ENCODE data around the gene RANBP1. TPM values are rescaled to one million over a fixed set of nuclear protein-coding genes. Genes with fewer than 3 reads are reported as not detected.

RANBP1 gene
- total and polyA plus RNA-seq, 2 of the 13 experiments (the other 11 are each of a cell fraction or from before 2014, with no cell fraction given) = 181 to 492 TPM

DNA sequence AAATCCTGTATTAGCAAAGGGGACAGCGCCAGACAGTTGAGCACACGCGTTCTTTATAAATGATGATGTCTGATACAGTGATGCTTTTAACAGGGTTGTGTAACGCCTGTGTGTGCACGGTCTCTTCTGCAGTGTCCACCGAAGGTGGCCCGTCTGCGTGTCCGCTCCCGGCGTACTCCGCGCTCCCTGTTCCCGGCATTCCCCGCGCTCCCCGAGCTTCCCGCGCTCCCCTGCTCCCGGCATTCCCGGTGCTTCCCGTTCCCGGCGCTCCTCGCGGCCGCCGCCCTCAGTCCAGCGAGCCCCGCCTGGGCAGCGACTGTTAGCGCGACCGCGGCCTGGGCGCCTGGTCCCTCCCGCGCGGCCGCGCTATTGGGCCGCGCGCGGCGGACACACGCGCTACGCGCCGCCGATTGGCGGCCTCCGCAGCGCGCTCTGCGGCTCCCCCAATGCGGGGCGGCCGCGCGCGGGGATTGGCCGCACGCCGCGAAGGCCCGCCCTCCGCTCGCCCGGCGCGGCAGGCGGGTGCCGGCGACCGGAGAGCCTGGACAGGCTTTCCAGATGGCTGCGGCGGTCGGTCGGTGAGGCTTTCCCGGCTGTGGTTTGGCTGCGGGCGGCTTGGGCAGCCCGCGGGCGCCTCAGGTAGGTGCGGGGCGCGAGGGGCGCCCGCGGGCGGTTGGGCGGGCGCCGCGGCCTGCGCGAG, 36.0 kb upstream of the RANBP1 start, which contains the start of gene DGCR8 (continued):
- TF ChIP-seq ZNF749 (CRISPR knock-in tag; IDR thresholded peaks at IDR 0.05; ENCODE audit: borderline replicate concordance) (peak; percentile 92), CBX5 (CRISPR knock-in tag; IDR thresholded peaks at IDR 0.05; ENCODE audit: borderline replicate concordance) (peak; percentile 51; the same call in 1 of the 2 replicates), RXRB (CRISPR knock-in tag; IDR thresholded peaks at IDR 0.05; ENCODE audit: borderline replicate concordance) (peak; percentile 48), ZNF883 (CRISPR knock-in tag; IDR thresholded peaks at IDR 0.05; ENCODE audit: not compliant biosample characterization) (no peak), MBNL3 (CRISPR knock-in tag; conservative IDR thresholded peaks at IDR 0.05) (no peak), ZNF619 (CRISPR knock-in tag; IDR thresholded peaks at IDR 0.05) (no peak; the same call in 1 of the 2 replicates), SATB2 (CRISPR knock-in tag; IDR thresholded peaks at IDR 0.05) (0 out of 2 replicates have a peak, but pooled peaks have one; percentile 32), ZNF572 (CRISPR knock-in tag; IDR thresholded peaks at IDR 0.05) (no peak), CBFB (CRISPR knock-in tag; IDR thresholded peaks at IDR 0.05) (0 out of 2 replicates have a peak, but pooled peaks have one; percentile 73), ONECUT2 (CRISPR knock-in tag; IDR thresholded peaks at IDR 0.05) (no peak), KDM6A (CRISPR knock-in tag; IDR thresholded peaks at IDR 0.05; ENCODE audit: low read depth) (no peak), XBP1 (CRISPR knock-in tag; IDR thresholded peaks at IDR 0.05) (no peak), ZNF451 (CRISPR knock-in tag; IDR thresholded peaks at IDR 0.05) (peak; percentile 91)
- TF ChIP-seq, protein P1, sequence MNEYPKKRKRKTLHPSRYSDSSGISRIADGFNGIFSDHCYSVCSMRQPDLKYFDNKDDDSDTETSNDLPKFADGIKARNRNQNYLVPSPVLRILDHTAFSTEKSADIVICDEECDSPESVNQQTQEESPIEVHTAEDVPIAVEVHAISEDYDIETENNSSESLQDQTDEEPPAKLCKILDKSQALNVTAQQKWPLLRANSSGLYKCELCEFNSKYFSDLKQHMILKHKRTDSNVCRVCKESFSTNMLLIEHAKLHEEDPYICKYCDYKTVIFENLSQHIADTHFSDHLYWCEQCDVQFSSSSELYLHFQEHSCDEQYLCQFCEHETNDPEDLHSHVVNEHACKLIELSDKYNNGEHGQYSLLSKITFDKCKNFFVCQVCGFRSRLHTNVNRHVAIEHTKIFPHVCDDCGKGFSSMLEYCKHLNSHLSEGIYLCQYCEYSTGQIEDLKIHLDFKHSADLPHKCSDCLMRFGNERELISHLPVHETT (CRISPR knock-in tag; conservative IDR thresholded peaks at IDR 0.05) = peak; percentile 100
- TF ChIP-seq, protein P2, sequence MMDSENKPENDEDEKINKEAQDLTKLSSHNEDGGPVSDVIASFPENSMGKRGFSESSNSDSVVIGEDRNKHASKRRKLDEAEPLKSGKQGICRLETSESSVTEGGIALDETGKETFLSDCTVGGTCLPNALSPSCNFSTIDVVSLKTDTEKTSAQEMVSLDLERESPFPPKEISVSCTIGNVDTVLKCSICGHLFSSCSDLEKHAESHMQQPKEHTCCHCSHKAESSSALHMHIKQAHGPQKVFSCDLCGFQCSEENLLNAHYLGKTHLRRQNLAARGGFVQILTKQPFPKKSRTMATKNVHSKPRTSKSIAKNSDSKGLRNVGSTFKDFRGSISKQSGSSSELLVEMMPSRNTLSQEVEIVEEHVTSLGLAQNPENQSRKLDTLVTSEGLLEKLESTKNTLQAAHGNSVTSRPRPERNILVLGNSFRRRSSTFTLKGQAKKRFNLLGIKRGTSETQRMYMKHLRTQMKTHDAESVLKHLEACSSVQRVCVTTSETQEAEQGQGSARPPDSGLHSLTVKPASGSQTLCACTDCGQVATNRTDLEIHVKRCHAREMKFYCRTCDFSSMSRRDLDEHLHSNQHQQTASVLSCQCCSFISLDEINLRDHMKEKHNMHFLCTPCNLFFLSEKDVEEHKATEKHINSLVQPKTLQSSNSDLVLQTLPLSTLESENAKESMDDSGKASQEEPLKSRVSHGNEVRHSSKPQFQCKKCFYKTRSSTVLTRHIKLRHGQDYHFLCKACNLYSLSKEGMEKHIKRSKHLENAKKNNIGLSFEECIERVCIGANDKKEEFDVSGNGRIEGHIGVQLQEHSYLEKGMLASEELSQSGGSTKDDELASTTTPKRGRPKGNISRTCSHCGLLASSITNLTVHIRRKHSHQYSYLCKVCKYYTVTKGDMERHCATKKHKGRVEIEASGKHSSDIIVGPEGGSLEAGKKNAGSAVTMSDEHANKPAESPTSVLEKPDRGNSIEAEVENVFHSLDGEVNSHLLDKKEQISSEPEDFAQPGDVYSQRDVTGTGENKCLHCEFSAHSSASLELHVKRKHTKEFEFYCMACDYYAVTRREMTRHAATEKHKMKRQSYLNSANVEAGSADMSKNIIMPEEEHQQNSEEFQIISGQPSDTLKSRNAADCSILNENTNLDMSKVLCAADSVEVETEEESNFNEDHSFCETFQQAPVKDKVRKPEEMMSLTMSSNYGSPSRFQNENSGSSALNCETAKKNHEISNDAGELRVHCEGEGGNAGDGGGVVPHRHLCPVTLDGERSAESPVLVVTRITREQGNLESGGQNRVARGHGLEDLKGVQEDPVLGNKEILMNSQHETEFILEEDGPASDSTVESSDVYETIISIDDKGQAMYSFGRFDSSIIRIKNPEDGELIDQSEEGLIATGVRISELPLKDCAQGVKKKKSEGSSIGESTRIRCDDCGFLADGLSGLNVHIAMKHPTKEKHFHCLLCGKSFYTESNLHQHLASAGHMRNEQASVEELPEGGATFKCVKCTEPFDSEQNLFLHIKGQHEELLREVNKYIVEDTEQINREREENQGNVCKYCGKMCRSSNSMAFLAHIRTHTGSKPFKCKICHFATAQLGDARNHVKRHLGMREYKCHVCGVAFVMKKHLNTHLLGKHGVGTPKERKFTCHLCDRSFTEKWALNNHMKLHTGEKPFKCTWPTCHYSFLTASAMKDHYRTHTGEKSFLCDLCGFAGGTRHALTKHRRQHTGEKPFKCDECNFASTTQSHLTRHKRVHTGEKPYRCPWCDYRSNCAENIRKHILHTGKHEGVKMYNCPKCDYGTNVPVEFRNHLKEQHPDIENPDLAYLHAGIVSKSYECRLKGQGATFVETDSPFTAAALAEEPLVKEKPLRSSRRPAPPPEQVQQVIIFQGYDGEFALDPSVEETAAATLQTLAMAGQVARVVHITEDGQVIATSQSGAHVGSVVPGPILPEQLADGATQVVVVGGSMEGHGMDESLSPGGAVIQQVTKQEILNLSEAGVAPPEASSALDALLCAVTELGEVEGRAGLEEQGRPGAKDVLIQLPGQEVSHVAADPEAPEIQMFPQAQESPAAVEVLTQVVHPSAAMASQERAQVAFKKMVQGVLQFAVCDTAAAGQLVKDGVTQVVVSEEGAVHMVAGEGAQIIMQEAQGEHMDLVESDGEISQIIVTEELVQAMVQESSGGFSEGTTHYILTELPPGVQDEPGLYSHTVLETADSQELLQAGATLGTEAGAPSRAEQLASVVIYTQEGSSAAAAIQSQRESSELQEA (CRISPR knock-in tag; IDR thresholded peaks at IDR 0.05; ENCODE audit: not compliant biosample characterization) = no peak
- TF ChIP-seq, protein P3, sequence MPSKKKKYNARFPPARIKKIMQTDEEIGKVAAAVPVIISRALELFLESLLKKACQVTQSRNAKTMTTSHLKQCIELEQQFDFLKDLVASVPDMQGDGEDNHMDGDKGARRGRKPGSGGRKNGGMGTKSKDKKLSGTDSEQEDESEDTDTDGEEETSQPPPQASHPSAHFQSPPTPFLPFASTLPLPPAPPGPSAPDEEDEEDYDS (CRISPR knock-in tag; IDR thresholded peaks at IDR 0.05) = peak; percentile 77; the same call in 1 of the 2 replicates
- TF ChIP-seq, protein P4, sequence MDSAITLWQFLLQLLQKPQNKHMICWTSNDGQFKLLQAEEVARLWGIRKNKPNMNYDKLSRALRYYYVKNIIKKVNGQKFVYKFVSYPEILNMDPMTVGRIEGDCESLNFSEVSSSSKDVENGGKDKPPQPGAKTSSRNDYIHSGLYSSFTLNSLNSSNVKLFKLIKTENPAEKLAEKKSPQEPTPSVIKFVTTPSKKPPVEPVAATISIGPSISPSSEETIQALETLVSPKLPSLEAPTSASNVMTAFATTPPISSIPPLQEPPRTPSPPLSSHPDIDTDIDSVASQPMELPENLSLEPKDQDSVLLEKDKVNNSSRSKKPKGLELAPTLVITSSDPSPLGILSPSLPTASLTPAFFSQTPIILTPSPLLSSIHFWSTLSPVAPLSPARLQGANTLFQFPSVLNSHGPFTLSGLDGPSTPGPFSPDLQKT (CRISPR knock-in tag; IDR thresholded peaks at IDR 0.05; ENCODE audit: borderline replicate concordance) = 0 out of 2 replicates have a peak, but pooled peaks have one; percentile 84
- TF ChIP-seq, protein P5, sequence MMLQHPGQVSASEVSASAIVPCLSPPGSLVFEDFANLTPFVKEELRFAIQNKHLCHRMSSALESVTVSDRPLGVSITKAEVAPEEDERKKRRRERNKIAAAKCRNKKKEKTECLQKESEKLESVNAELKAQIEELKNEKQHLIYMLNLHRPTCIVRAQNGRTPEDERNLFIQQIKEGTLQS (CRISPR knock-in tag; IDR thresholded peaks at IDR 0.05) = peak; percentile 62; the same call in 1 of the 2 replicates
